Stomach smooth muscle (tissue), 2 donors: ENCODE measurements around the gene SNAPC2.

Experiments used
- H3K27ac ChIP-seq: one replicate; pipeline ENCODE4 v1.7.0; 2013; ENCODE audit warnings: mild to moderate bottlenecking, low read length, inconsistent platforms
- H3K27me3 ChIP-seq, 2 donors: one replicate each; pipeline ENCODE4 v1.7.0; 2013; ENCODE audit warnings: low read length in 2 of 2; ENCODE audit not compliant: insufficient read depth in 2 of 2, control insufficient read depth in 1 of 2
- H3K36me3 ChIP-seq, 2 donors: one replicate each; pipeline ENCODE4 v1.7.0; 2013; ENCODE audit warnings: low read length in 2 of 2; ENCODE audit not compliant: control insufficient read depth in 2 of 2, insufficient read depth in 2 of 2
- H3K4me1 ChIP-seq: one replicate; pipeline ENCODE4 v1.7.0; 2013; ENCODE audit warnings: low read length; ENCODE audit not compliant: control insufficient read depth, insufficient read depth
- H3K4me3 ChIP-seq, 2 donors: one replicate each; pipeline ENCODE4 v1.7.0; 2013; ENCODE audit warnings: low read length in 2 of 2
- H3K9ac ChIP-seq, 2 donors: one replicate each; pipeline ENCODE4 v1.7.0; 2013; ENCODE audit warnings: low read length in 2 of 2, mild to moderate bottlenecking in 1 of 2
- H3K9me3 ChIP-seq, 2 donors: one replicate each; pipeline ENCODE4 v1.7.0; 2013; ENCODE audit warnings: low read length in 2 of 2; ENCODE audit not compliant: control insufficient read depth in 2 of 2
- donor health status: healthy.
- donor health status: Pancreatic carcinoma.

Gene SNAPC2

GRCh38 chr19:7963566-7963965 is 43.4 kb downstream of the SNAPC2 start:
- Histone ChIP-seq H3K9ac (no peak overlapping the region), H3K27me3 (no peaks in the 10 kb centered on the region), H3K9me3 (no peaks in the 10 kb centered on the region), H3K27ac (no peak overlapping the region), H3K4me3 (no peak overlapping the region), H3K36me3 (peaks cover 38 to 58% of the 10 kb centered on the region in 2 donors), H3K4me1 (no peaks in the 10 kb centered on the region)

- no peaks in the 10 kb centered on the region for H3K4me1 ChIP-seq
- H3K36me3 ChIP-seq, result peaks cover 38 to 63% of the 10 kb centered on the region in 2 donors
- no peaks in the 10 kb centered on the region for H3K9me3 ChIP-seq
- no peaks in the 10 kb centered on the region for H3K27me3 ChIP-seq
- H3K4me3 ChIP-seq, result no peak overlapping the region
- no peak overlapping the region for H3K9ac ChIP-seq
- no peak overlapping the region for H3K27ac ChIP-seq
Observed at GRCh38 chr19:7965259-7965841, 45.2 kb downstream of the SNAPC2 start.

GRCh38 chr19:7965921-7966665 is 46.0 kb downstream of the SNAPC2 start:
- no peak overlapping the region for H3K27ac ChIP-seq
- H3K27me3 ChIP-seq, result no peaks in the 10 kb centered on the region
- H3K36me3 ChIP-seq, result peaks cover 35 to 64% of the 10 kb centered on the region in 2 donors

GRCh38 chr19:7968008-7968795 is 48.1 kb downstream of the SNAPC2 start:
- no peaks in the 10 kb centered on the region for H3K4me1 ChIP-seq
- H3K27ac ChIP-seq, result no peak overlapping the region
- H3K9ac ChIP-seq, result no peak overlapping the region
- no peaks in the 10 kb centered on the region for H3K9me3 ChIP-seq
- H3K4me3 ChIP-seq, result no peak overlapping the region
- H3K36me3 ChIP-seq, result peaks cover 28 to 59% of the 10 kb centered on the region in 2 donors
- no peaks in the 10 kb centered on the region for H3K27me3 ChIP-seq

More at GRCh38 chr19:7965921-7966665, 46.0 kb downstream of the SNAPC2 start:
- no peak overlapping the region for H3K4me3 ChIP-seq
- H3K9ac ChIP-seq, result no peak overlapping the region
- no peaks in the 10 kb centered on the region for H3K4me1 ChIP-seq
- H3K9me3 ChIP-seq, result no peaks in the 10 kb centered on the region

- Histone ChIP-seq H3K27ac (no peak overlapping the region), H3K4me1 (no peaks in the 10 kb centered on the region), H3K9me3 (no peaks in the 10 kb centered on the region), H3K27me3 (no peaks in the 10 kb centered on the region), H3K4me3 (no peak overlapping the region), H3K36me3 (peaks cover 27 to 60% of the 10 kb centered on the region in 2 donors), H3K9ac (no peak overlapping the region)
Observed at GRCh38 chr19:7968796-7969554, 48.8 kb downstream of the SNAPC2 start.

GRCh38 chr19:7969555-7969939 is 49.4 kb downstream of the SNAPC2 start:
- no peaks in the 10 kb centered on the region for H3K4me1 ChIP-seq
- H3K36me3 ChIP-seq, result peaks cover 27 to 63% of the 10 kb centered on the region in 2 donors
- H3K27me3 ChIP-seq, result no peaks in the 10 kb centered on the region
- H3K4me3 ChIP-seq, result no peak overlapping the region
- H3K27ac ChIP-seq, result no peak overlapping the region
- no peak overlapping the region for H3K9ac ChIP-seq
- no peaks in the 10 kb centered on the region for H3K9me3 ChIP-seq

GRCh38 chr19:7970716-7971448 is 50.7 kb downstream of the SNAPC2 start:
- Histone ChIP-seq H3K27me3 (no peaks in the 10 kb centered on the region), H3K4me1 (no peaks in the 10 kb centered on the region), H3K9me3 (no peaks in the 10 kb centered on the region), H3K27ac (no peak overlapping the region), H3K4me3 (no peak overlapping the region), H3K36me3 (peaks cover 24 to 58% of the 10 kb centered on the region in 2 donors), H3K9ac (no peak overlapping the region)

- Histone ChIP-seq H3K9me3 (no peaks in the 10 kb centered on the region), H3K27me3 (no peaks in the 10 kb centered on the region), H3K9ac (no peak overlapping the region), H3K36me3 (peaks cover 18 to 50% of the 10 kb centered on the region in 2 donors), H3K27ac (no peak overlapping the region), H3K4me3 (no peak overlapping the region), H3K4me1 (no peaks in the 10 kb centered on the region)
Observed at GRCh38 chr19:7971553-7972520, 51.7 kb downstream of the SNAPC2 start.
